Measurements from ENCODE around the gene HYAL1.
"Not testable (repeated sequence)": the region's sequence is repeated elsewhere in the genome, so short reads cannot be mapped to it uniquely, and the experiment has no call there.

Gene HYAL1

DNA sequence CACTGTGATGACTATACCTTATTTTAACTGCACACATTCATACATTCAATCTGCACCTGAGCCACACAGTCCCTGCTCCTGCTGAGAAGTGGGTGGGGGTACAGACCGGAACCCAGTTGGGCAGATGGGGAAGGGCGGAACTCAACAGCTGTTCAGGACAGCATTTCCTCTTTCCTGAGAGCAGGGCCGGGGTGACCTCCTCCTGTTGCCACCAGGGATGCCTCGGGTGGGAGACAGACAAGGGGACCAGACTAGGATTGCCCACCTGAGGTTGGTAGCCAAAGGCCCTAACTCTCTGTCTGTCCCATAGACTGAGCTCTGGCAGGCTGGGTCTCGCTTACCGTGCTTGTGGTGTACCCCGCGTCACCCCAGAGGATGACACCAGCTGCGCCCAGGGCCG lies 15.2 kb upstream of the HYAL1 start:
- DNase-seq (ENCODE audit: low read depth): no peak

DNA sequence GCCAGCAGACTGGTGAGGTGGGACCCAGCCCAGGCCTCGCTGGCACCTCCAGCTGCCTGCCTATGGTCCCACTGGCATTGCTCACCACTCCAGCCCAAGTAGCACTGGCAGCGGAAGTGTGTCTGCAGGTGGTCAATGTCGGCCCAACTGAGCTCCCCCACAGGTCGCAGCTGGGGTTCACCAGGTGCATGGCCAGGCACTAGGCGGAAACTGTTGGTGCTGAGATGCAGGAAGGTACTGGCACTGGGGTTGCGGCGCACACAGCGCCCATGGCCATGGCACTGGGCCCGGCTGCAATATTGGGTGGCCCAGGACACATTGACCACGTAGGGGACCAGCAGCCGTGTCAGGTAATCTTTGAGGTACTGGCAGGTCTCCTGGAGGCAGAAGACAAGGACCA lies 14.8 kb upstream of the HYAL1 start:
- no peak for DNase-seq (ENCODE audit: low read depth)

DNA sequence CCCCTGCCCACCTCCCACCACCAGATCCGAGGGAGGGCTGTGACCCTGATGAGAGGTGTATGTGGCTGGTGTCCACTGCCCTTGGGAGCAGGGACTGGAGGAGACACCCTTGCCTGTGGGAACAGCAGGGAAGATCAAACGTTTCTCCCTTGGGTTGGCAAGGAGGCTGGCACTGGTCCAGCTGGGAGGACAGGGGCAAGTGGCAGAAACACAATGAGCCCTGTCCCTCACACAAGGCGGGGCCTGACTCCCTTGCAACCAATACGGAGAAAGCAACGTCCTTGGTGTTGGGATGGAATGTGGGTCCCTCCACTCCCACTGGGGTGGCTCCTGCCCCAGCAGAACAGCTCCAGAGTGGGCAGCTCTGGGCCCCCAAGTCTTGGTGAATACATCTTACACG lies 13.9 kb upstream of the HYAL1 start:
- DNase-seq (ENCODE audit: low read depth): no peak

DNA sequence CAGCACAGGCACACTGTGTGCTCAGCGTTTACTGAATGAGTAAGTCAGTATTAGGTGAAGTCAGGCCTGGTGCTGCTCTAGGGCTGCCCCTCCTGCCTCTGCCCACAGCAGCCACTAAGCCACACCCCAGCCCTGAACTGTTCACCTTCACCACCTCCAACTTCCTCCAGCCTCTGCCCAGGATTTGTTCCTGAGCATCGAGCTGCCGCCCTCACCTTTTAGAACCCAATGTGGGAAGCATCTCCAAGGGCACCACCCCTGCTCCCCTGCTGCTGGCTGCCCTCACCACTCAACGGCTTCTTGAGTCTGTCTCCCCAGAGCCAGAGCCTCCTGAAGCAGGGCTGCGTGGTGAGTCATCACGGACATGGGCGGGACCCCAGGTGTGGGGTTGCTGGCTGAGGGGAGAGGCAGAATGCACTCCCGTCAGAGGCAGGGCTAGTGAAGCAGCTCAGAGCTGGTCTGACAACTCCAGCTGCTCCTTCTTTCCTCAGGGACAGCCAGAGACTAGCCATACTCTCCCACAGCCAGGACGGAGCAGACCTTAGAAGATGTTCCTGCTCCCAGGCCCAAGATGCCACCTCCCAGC lies 13.4 kb upstream of the HYAL1 start:
- no peak for DNase-seq (ENCODE audit: low read depth)

- DNase-seq (ENCODE audit: low read depth): no peak
These were observed 11.4 kb upstream of the HYAL1 start for GRCh38 chr3:50314816-50315215.

DNA sequence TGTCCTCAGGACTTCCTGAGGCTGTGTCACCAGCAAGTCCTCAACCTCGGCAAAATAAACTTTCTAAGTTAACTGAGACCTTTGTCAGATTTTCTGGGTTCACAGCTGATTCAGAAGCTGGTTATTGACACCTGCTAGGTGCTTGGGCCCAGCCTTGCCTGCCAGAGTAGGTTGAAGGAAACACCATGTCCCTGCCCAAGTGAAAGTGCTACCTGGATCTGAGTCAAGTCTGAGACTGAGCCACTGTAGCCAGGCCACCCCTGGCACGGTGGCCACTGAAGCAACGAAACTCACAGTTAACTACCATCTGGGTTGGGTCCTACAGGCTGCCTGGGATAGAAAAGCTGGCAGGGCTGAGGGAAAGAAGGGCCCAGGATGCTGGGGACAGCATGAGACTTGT lies 11.0 kb upstream of the HYAL1 start:
- DNase-seq (ENCODE audit: low read depth): no peak

DNA sequence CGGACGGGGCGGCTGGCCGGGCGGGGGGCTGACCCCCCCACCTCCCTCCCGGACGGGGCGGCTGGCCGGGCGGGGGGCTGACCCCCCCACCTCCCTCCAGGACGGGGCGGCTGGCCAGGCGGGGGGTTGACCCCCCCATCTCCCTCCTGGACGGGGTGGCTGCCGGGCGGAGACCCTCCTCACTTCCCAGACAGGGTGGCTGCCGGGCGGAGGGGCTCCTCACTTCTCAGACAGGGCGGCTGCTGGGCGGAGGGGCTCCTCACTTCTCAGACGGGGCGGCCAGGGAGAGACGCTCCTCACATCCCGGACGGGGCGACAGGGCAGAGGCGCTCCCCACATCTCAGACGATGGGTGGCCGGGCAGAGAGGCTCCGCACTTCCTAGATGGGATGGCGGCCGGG lies 8.7 kb upstream of the HYAL1 start:
- not testable (repeated sequence) for DNase-seq (ENCODE audit: low read depth)

DNA sequence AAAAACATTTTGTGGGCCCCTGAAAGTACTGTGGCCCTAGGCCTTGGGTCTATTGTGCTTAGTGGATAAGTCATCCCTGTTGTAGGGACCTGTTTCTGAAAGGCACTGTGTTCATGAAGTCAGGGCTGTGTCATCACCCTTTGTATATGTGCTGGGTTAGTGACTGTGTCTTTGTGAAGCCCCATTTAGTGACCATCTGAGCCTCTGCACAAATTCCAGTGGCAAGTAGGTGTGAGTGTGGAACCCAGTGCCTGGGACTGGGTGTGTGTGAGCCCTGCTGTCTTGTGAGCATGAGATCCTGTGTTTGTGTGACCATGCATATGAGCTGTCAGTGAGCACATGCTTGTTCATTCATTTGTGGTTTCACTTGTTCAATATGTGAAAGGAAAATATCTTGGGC lies 1.2 kb upstream of the HYAL1 start:
- no peak for DNase-seq (ENCODE audit: low read depth)

DNA sequence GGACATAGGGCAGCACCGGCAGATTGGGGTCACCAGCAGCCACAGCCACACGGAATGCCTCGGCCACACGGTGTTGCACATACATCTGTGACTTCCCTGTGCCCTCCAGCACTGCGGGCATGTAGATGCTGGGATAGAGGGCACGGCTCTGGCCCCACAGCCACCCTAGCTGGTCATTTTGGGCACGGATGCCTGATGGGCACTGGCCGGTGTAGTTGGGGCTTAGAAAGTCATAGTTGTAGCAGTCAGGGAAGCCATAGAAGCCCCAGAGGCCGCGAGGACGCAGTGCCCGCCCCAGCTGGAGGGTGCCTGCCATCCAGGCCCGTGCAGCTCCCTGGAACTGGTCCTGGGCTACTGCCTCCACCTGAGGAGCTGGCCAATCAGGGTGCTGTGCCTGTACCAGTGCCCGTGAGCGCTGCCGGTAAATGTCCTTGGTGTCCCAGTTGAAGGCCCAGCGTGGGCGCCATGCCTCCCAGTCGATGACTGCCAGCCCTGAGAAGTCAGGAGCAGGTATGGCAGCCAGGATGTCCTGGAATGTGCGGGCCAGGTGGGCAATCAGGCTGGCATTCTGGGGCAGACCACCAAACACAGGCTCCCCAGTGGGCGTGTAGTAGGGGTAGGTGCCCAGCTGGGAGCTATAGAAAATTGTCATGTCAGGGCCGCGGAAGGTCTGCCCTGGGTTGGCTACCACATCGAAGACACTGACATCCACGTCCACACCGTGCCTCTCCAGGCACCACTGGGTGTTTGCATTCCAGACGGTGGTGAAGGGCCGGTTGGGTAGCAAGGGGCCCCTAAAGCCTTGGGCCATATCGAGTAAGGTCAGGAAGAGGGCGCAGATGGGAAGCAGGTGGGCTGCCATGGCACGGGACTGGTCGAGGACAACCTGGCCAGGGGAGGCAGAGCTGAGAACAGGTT lies 1.0 kb downstream of the HYAL1 start:
- DNase-seq (ENCODE audit: low read depth): no peak

DNA sequence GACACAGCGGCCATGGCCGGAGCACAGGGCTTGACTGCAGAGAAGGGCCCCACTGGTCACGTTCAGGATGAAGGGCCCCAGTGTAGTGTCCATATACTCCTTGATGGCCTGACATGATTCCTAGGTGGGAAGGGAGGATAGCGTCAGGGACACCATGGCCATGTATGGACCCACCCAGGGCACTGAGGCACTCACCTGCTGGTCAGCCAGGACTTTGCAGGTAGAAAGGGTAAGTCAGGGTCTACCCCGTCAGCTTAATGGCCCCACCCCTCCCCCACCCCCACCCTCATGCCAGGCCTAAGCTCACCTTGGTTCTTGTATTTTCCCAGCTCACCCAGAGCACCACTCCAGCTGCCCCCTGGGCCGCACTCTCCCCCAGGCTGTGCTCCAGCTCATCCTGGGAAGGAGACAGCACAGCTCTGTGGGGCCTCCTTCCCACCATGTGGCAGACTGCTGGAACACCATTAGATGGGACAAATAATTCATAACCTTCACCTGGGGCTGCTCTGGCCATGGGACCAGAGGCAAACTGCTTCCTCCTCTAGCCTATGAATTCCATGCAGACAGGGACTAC lies 2.6 kb downstream of the HYAL1 start:
- no peak for DNase-seq (ENCODE audit: low read depth)

- no peak for DNase-seq (ENCODE audit: low read depth)
These were observed 3.3 kb downstream of the HYAL1 start for GRCh38 chr3:50299929-50300680.

- no peak for DNase-seq (ENCODE audit: low read depth)
These were observed 3.8 kb downstream of the HYAL1 start for GRCh38 chr3:50299638-50299928.

DNA sequence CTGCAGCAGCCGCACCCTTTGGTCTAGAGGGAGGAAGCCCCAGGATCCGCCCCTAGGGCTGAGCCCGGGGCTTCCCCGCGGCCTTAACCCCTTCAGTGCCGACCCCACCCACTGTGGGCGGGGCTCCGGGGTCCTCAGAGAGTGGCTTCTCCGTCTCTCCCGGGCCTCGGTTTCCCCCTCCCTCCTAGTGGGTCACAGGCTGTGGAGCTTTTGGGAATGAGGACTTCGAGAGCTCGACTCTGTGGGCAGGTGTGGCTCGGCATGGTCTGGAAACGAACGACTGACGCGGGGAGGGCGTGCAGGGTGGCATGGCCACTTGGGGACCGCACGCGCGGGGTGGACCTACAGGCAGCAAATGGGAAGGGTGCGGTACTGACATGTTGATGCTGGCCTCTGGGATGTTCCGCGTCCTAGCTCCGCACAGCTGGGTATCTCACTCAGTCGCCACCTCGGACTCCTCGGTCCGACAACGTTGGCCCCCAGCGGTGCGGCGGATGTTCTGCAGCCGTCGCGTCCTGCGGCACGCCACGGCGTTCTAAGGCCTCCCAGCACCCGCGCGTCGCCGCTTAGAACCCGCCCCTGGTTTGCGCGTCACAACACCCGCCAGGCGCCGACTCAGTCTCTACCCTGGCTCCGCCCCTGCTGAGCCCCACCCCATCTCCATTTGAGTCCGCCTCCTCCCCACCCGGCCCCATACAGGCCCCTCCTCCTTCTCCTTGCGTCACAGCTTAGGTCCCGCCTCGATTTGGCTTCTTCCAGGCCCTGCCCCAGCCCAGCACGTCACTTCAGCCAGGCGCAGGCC lies 4.3 kb downstream of the HYAL1 start, which contains the start of the genes HYAL3 and NAA80:
HYAL3 (minus strand) TSS at position 570 of the 802 bp plus-strand sequence. CDS start 3,803 bp downstream, outside the sequence.
NAA80 (minus strand) TSS at position 570 of the 802 bp plus-strand sequence. CDS start 1,942 bp downstream, outside the sequence.
- peak; percentile 98 for DNase-seq (ENCODE audit: low read depth)

DNA sequence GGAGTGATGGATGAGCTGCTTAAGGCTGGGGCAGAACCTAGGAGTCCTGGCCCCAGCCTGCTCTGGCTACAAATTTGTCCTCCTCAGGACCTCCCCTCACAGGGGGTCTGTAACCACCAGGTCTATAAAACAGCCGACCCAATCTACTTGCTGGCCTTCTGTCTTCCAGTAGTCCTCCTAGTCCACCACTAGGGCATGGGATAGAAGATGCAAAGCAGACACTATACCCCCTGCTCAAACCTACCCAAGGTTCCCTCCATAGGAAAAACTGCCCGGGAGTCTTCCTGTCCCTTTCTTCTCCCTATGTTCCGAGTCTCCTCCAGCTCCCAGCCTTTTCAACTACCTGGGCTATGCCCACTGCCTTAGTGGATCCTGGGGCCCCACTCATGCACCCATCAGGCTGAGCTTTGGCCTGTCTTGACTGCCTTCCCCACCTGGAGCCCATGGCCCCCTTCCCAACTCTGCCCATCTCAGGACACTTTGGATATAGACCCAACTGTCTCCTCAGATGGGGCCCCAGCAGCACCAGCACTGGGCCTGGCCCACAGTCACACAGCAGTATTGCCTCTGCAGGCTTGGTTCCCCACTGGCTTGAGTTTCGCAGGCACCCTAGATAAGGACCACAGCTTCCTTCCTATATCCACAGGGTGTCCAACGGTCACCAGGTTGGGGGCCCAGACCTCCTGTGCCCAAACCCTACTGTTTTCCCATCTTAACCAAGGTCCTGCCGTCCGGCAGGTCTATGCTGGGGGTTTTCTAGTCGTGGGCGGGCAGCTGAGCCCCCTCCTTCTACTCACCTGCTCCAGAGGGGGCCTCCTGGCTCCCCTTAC lies 5.3 kb downstream of the HYAL1 start:
- DNase-seq (ENCODE audit: low read depth): no peak

DNA sequence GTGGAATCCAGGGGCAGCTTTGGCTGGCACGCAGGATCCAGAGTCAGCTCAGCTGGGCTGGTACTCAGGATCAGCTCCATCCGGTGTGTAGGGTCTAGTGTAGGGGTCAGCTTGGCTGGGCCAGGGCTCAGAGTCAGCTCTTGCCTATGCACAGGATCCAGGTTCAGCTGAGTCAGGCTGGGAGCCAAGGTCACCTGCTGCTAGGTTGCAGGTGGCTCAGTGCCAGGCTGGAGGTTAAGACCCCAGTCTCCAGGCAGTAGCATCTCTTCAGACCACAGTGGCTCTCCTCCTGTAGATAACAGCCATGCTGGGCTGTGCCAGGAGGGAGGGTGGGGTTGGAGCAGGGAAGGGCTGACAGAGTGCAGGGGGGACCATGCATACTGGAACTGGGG lies 6.0 kb downstream of the HYAL1 start:
- DNase-seq (ENCODE audit: low read depth): no peak

GRCh38 chr3:50296721-50297383 lies 6.5 kb downstream of the HYAL1 start:
- DNase-seq (ENCODE audit: low read depth): no peak

GRCh38 chr3:50295553-50296431 lies 7.6 kb downstream of the HYAL1 start:
- no peak for DNase-seq (ENCODE audit: low read depth)

DNA sequence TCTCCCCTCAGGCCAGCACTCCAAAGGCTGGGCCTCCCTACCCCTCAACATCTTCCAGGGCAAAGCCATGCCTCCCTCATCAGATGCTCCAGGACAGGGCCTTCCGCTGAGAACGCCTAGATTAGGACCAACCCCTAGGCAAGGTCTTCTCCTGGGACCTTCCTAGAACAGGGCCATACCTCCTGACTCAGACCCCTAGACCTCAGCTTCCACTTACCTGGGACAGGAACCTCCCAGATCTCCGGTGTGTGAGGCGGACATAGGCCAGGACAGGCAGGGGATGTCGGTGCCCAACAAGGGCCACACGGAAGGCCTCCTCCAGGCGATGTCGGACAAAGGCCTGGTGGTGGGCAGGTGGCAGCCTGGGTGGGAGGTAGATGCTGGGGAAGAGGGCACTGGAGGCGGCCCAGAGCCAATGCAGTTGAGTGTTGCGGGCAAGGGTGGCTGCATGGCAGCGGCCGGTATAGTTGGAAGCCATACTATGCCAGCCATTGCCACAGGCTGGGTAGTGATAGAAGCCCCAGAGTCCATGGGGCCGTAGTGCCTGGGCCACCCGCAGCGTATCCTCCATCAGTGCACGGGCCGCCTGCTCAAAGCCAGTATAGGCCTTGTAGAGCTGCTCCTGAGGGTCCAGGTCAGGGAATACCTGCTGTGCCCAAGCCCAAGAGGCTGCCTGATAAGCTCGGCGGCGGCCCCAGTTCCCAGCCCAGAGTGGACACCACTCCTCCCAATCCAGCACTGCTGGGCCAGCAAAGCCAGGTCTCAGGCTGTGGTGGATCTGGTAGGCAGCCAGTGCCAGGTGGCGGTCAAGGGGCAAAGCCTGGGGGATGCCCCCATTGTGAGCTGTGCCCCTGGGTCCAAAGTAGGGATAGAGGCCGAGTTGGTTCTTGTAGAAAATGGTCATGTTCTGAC lies 8.6 kb downstream of the HYAL1 start:
- DNase-seq (ENCODE audit: low read depth): no peak

All from non-pigmented ciliary epithelial cell (primary cell).